GM12865 (cell line): ENCODE results near the gene MAML3.

Experiments used
- DNase-seq: peaks from one replicate; pipeline ENCODE4 v3.0.0; 2010; ENCODE audit warnings: low read depth
- H3K4me3 ChIP-seq: 2 replicates; pipeline ENCODE4 v1.5.1; 2011; ENCODE audit warnings: mild to moderate bottlenecking, low read depth, low read length, control low read depth
- CTCF ChIP-seq: IDR thresholded peaks from 2 replicates; pipeline ENCODE4 v1.5.1; 2011; ENCODE audit warnings: low read length, control low read depth, low read depth, inconsistent platforms; ENCODE audit not compliant: insufficient read depth; ENCODE audit errors: missing control alignments

Gene MAML3

GRCh38 chr4:139743027-139743426, 411.0 kb downstream of the MAML3 start:
- TF ChIP-seq CTCF = no peak
- no peak overlapping the region for H3K4me3 ChIP-seq
- no peak for DNase-seq

GRCh38 chr4:139740531-139741041, 413.4 kb downstream of the MAML3 start:
- DNase-seq = no peak
- H3K4me3 ChIP-seq = no peak overlapping the region
- TF ChIP-seq CTCF = no peak

DNA sequence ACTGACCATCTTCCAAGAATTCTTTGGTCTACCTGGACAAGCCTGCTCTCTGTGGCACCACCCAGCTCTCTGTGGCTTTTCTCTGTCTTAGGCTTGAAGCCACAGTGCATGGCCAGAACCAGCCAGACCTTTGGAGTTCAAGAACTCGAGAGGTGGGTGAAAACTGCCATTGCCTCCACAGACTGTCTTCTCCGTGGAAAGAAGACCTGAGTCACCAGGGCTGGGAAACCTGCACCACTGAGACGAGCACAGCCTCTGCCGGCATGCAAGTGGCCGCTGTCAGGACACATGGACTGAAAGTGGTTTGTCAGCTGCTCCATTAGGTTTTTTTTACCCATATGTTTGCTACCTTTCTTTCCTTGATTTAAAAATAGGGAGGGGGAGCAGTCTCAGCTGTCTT, 413.9 kb downstream of the MAML3 start:
- H3K4me3 ChIP-seq = no peak overlapping the region
- no peak for TF ChIP-seq CTCF

GRCh38 chr4:139738846-139739613, 415.0 kb downstream of the MAML3 start:
- no peak overlapping the region for H3K4me3 ChIP-seq
- TF ChIP-seq CTCF = no peak
- DNase-seq = no peak

More for the DNA sequence above, 413.9 kb downstream of the MAML3 start:
- DNase-seq = no peak

DNA sequence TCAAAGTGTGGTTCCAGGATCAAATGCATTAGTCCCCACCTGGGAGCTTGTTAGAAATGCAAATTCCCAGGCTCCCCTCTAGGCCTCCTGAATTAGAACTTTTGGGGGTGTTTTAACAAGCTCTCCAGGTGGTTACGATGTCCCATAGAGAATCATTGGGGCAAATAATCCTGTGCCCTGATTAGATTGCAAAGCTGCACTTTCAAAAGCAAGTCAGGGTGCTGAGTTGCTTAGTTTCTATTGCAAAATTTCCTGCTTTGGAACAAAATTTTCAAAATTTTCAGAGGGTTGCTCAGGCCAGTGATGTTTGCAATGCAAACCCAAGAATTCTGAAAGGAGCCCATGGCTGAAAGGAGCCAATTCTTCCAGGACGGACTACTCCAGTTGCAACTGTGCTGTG, 417.3 kb downstream of the MAML3 start:
- no peak overlapping the region for H3K4me3 ChIP-seq
- TF ChIP-seq CTCF = no peak
- DNase-seq = no peak

DNA sequence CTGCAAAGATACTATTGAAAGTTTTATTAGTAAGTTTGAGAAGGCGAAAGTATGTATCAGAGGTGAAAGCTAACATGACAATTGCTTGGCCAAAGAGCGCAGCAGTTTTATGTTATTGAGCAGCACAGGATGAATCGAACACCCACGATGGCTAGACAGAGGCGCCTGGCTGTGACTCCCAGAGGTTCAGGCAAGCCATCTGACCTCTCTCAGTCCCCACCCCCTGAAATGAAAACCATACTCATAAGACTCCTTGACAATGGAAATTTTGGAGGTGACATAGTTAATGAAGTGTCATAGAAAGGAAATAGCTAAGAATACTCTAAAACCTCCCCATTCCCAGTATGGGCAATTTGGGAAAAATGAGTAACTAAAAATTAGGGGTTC, 417.7 kb downstream of the MAML3 start:
- no peak for DNase-seq
- no peak overlapping the region for H3K4me3 ChIP-seq
- TF ChIP-seq CTCF = no peak
